Measurements from ENCODE around the gene DOCK2.
"Not testable (repeated sequence)": the region's sequence is repeated elsewhere in the genome, so short reads cannot be mapped to it uniquely, and the experiment has no call there.

DOCK2 gene

DNA sequence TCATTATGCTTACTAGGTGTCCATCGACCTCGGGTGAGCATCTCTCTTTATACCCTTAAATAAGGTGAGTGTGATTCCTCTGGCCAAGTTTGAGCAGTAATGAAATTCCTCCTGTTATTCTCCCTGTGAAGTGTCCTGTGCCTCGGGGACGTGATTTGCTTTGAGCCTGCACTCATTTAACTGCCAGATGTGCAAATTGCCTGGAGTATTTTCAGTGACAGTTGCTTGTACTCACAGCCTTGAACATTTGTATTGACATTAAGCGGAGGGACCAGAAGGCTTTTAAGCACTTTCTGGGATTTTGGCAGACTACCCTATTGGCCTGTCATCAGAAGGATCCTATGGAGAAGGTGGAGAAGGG is 126.9 kb downstream of the DOCK2 start:
- no peak for TF ChIP-seq CTCF (IDR thresholded peaks at IDR 0.05; ENCODE audit: insufficient read depth, low read depth, low read length, missing control alignments)
- DNase-seq (ENCODE audit: low read depth): no peak
- H3K4me3 ChIP-seq (ENCODE audit: low read length): no peak overlapping the region

DNA sequence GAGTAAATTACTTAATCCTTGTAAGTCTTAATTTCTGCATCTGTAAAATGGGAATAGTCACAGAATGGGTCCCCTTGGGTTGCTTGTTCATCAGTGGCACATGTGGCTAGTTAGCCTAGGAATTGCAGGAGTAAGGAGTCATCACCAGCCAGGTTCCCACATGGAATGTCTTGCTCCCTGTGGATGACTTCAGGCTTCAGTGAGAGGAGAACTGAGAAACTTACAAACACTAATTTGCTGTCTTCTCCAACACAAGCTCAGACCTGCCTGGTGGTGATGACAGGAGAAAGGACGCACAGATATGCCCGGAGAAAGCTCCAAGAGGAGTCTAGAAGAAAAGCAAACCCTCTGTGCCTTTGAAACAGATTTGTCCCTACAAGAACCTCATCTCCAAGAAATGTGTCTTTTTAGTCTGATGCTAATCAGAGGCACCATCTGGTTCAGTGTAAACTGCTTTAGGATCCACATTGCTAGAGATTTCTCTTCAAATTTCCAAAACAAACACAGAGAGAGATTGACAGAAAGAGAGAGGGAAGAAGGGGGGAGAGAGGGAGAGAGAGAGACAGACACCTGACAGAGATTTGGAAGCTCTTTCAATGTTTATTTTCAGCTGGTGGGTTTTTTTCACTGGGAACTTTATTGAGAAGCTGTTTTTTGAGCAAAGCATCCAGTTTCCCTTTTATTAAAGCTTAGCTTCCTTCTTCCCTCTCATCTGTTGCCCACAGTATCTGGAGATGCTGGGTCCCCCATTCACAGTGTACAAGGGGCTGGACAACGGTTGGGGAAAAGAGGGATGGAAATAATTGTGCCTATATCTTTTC is 128.3 kb downstream of the DOCK2 start:
- no peak for TF ChIP-seq CTCF (IDR thresholded peaks at IDR 0.05; ENCODE audit: insufficient read depth, low read depth, low read length, missing control alignments)
- no peak overlapping the region for H3K4me3 ChIP-seq (ENCODE audit: low read length)
- peak; percentile 93 for DNase-seq (ENCODE audit: low read depth)

DNA sequence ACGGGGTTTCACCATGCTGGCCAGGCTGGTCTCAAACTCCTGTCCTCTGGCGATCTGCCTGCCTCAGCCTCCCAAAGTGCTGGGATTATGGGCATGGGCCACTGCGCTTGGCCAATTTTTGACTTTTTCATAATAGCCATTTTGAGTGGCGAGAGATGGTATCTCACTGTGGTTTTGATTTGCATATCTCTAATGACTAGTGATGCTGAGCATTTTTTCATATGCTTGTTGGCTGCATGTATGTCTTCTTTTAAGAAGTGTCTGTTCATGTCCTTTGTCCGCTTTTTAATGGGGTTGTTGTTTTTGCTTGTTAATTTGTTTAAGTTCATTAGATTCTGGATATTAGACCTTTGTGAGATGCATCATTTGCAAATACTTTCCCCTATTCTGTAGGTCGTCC is 129.9 kb downstream of the DOCK2 start:
- not testable (repeated sequence) for DNase-seq (ENCODE audit: low read depth)

DNA sequence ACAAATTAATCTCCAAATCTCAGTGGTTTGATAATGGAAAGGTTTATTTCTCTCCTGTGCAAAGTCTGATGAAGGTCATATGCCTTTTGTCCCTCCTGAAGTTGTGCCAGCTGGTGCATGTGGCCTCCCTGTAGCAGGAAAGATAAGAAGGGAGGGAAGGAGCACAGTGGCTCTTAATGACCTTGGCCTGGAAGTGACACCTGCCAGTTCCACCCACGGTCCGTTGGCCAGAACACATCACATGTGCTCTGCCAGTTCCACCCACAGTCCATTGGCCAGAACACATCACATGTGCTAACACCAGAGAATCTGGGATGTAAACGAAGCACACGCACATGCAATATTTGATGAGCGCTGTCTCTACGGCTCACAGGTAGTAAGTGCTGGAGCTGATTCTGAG is 130.9 kb downstream of the DOCK2 start:
- H3K4me3 ChIP-seq (ENCODE audit: low read length): no peak overlapping the region
- no peak for TF ChIP-seq CTCF (IDR thresholded peaks at IDR 0.05; ENCODE audit: insufficient read depth, low read depth, low read length, missing control alignments)
- DNase-seq (ENCODE audit: low read depth): no peak

More for the DNA sequence above, 129.9 kb downstream of the DOCK2 start:
- H3K4me3 ChIP-seq (ENCODE audit: low read length): not testable (repeated sequence)

GRCh38 chr5:169768416-169768815 is 131.3 kb downstream of the DOCK2 start:
- no peak overlapping the region for H3K4me3 ChIP-seq (ENCODE audit: low read length)
- TF ChIP-seq CTCF (IDR thresholded peaks at IDR 0.05; ENCODE audit: insufficient read depth, low read depth, low read length, missing control alignments): no peak
- no peak for DNase-seq (ENCODE audit: low read depth)

DNA sequence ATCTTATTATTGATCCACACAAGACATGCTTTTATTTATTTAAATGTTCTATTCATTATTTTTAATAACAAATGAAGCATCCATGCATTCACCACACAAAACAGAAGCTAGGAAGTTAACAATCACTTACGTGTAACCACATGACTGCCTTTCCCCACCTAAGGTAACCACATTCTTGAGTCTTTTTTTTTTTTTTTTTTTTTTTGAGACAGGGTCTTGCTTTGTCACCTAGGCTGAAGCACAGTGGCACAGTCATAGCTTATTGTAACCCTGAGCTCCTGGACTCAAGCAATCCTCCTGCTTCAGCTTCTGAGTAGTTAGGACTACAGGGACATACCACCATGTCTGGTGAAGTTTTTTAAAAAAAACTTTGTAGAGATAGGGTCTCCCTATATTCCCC is 133.0 kb downstream of the DOCK2 start:
- TF ChIP-seq CTCF (IDR thresholded peaks at IDR 0.05; ENCODE audit: insufficient read depth, low read depth, low read length, missing control alignments): no peak
- no peak overlapping the region for H3K4me3 ChIP-seq (ENCODE audit: low read length)
- no peak for DNase-seq (ENCODE audit: low read depth)

DNA sequence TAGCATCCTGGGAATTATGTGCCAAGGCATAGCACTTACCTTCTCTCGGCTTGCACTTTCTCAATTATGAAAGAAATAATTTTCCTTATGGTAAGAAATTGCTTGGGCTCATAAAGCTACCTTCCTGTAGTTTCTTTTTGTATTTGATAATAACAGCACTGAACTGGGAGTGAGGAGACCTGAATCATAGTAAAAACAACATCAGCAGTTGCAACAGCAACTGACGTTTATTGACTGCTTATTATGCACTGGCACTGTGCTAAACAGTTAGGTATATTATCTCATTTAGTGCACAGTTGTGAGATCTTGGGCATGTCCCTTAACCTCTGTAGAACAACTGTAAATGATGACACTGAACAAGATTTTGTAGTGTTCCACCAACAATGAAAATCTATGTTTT is 135.2 kb downstream of the DOCK2 start:
- TF ChIP-seq CTCF (IDR thresholded peaks at IDR 0.05; ENCODE audit: insufficient read depth, low read depth, low read length, missing control alignments): no peak
- DNase-seq (ENCODE audit: low read depth): no peak
- no peak overlapping the region for H3K4me3 ChIP-seq (ENCODE audit: low read length)
